ENCODE results near the gene ABCA5. TPM values are rescaled to one million over a fixed set of nuclear protein-coding genes. Genes with fewer than 3 reads are reported as not detected.

Gene ABCA5
- polyA plus RNA-seq, 3 donors = 0.50 to 3.1 (median 0.73) TPM

- Mint-ChIP-seq H3K36me3 (no peaks in the 10 kb centered on the region), H3K9me3 (peaks cover 0 to 2% (median 0%) of the 10 kb centered on the region in 7 donors), H3K27ac (no peak overlapping the region), H3K27me3 (ENCODE audit: low read depth in 3 of 3) (peaks cover 2 to 9% (median 6%) of the 10 kb centered on the region in 3 donors), H3K4me3 (no peak overlapping the region), H3K4me1 (peaks cover 4% of the 10 kb centered on the region)
- Histone ChIP-seq H3K27ac (ENCODE audit: low read depth in 1 of 2, low read length in 2 of 2) (no peak overlapping the region), H3K27me3 (ENCODE audit: control insufficient read depth in 2 of 2, insufficient read depth in 2 of 2, low read length in 2 of 2) (no peaks in the 10 kb centered on the region), H3K9me3 (replicated peaks in 1 of 2; ENCODE audit: control insufficient read depth in 1 of 2, insufficient read depth in 1 of 2, low read length in 2 of 2) (no peaks in the 10 kb centered on the region), H2AFZ (ENCODE audit: insufficient read depth, low read depth, low read length, poor library complexity, severe bottlenecking) (no peak overlapping the region), H3K4me1 (ENCODE audit: control insufficient read depth in 1 of 2, insufficient read depth in 2 of 2, low read length in 2 of 2) (no peaks in the 10 kb centered on the region), H3K4me2 (replicated peaks; ENCODE audit: extremely low read depth, low read length, poor library complexity, severe bottlenecking) (no peak overlapping the region), H3K36me3 (replicated peaks in 1 of 2; ENCODE audit: control insufficient read depth in 1 of 2, insufficient read depth in 2 of 2, low read length in 2 of 2) (no peaks in the 10 kb centered on the region), H3K4me3 (replicated peaks in 1 of 3; ENCODE audit: low read depth in 2 of 3, low read length in 3 of 3) (no peak overlapping the region), H3K79me2 (ENCODE audit: insufficient read depth, low read length) (no peaks in the 10 kb centered on the region), H4K20me1 (ENCODE audit: insufficient read depth, low read length) (no peaks in the 10 kb centered on the region), H3K9ac (ENCODE audit: insufficient read depth, low read length, poor library complexity, severe bottlenecking) (no peak overlapping the region)
- WGBS (ENCODE audit: insufficient coverage) = 100% methylated on average over 1 of the region's 3 CpGs
- TF ChIP-seq CTCF (IDR thresholded peaks at IDR 0.05) = no peak
- intact Hi-C loops (cut with micrococcal nuclease) = no loop called here
- DNase-seq = no peak
Observed at GRCh38 chr17:69358688-69359596, 32.0 kb upstream of the ABCA5 start.

GRCh38 chr17:69357701-69358100, 30.8 kb upstream of the ABCA5 start:
- Histone ChIP-seq H3K36me3 (replicated peaks in 1 of 2; ENCODE audit: control insufficient read depth in 1 of 2, insufficient read depth in 2 of 2, low read length in 2 of 2) (no peaks in the 10 kb centered on the region), H4K20me1 (ENCODE audit: insufficient read depth, low read length) (no peaks in the 10 kb centered on the region), H2AFZ (ENCODE audit: insufficient read depth, low read depth, low read length, poor library complexity, severe bottlenecking) (no peak overlapping the region), H3K27ac (ENCODE audit: low read depth in 1 of 2, low read length in 2 of 2) (no peak overlapping the region), H3K79me2 (ENCODE audit: insufficient read depth, low read length) (no peaks in the 10 kb centered on the region), H3K4me3 (replicated peaks in 1 of 3; ENCODE audit: low read depth in 2 of 3, low read length in 3 of 3) (no peak overlapping the region), H3K9me3 (replicated peaks in 1 of 2; ENCODE audit: control insufficient read depth in 1 of 2, insufficient read depth in 1 of 2, low read length in 2 of 2) (no peaks in the 10 kb centered on the region), H3K9ac (ENCODE audit: insufficient read depth, low read length, poor library complexity, severe bottlenecking) (no peak overlapping the region), H3K27me3 (ENCODE audit: control insufficient read depth in 2 of 2, insufficient read depth in 2 of 2, low read length in 2 of 2) (no peaks in the 10 kb centered on the region), H3K4me1 (ENCODE audit: control insufficient read depth in 1 of 2, insufficient read depth in 2 of 2, low read length in 2 of 2) (no peaks in the 10 kb centered on the region), H3K4me2 (replicated peaks; ENCODE audit: extremely low read depth, low read length, poor library complexity, severe bottlenecking) (no peak overlapping the region)
- Mint-ChIP-seq H3K9me3 (peaks cover 0 to 2% (median 0%) of the 10 kb centered on the region in 7 donors), H3K36me3 (no peaks in the 10 kb centered on the region), H3K4me1 (peaks cover 4% of the 10 kb centered on the region), H3K27me3 (ENCODE audit: low read depth in 3 of 3) (peaks cover 2 to 6% (median 6%) of the 10 kb centered on the region in 3 donors), H3K27ac (no peak overlapping the region), H3K4me3 (no peak overlapping the region)
- no peak for DNase-seq
- no peak for TF ChIP-seq CTCF (IDR thresholded peaks at IDR 0.05)
- WGBS (ENCODE audit: insufficient coverage) = 80% methylated on average over 1 of the region's 2 CpGs
- intact Hi-C loops (cut with micrococcal nuclease) = no loop called here

Measured in CD14-positive monocyte (primary cell).